PC-3 (cell line): ENCODE data around the gene ZNF487.

Experiments
- CTCF ChIP-seq: fragments of 300-600 bp; sonication (generic); conservative IDR thresholded peaks from 2 replicates; pipeline ENCODE4 v1.5.1; 2017; ENCODE audit warnings: antibody characterized with exemption, low read depth, mild to moderate bottlenecking, low read length
- EZH2 ChIP-seq: fragments of 300-600 bp; sonication (generic); IDR thresholded peaks from one replicate; pipeline ENCODE4 v1.6.1; 2017; ENCODE audit warnings: antibody characterized with exemption, mild to moderate bottlenecking, low read length; ENCODE audit not compliant: unreplicated experiment

GRCh38 chr10:43471935-43472720 is 35.2 kb downstream of the ZNF487 start:
- no peak for TF ChIP-seq CTCF
- TF ChIP-seq EZH2: no peak
